ENCODE data around the gene ZYG11A. TPM values are rescaled to one million over a fixed set of nuclear protein-coding genes. Genes with fewer than 3 reads are reported as not detected.

The ZYG11A gene
- total and polyA plus RNA-seq, 2 of the 8 experiments (the other 6 are each of a cell fraction or from before 2014, with no cell fraction given) = 0.89 to 2.6 TPM

DNA sequence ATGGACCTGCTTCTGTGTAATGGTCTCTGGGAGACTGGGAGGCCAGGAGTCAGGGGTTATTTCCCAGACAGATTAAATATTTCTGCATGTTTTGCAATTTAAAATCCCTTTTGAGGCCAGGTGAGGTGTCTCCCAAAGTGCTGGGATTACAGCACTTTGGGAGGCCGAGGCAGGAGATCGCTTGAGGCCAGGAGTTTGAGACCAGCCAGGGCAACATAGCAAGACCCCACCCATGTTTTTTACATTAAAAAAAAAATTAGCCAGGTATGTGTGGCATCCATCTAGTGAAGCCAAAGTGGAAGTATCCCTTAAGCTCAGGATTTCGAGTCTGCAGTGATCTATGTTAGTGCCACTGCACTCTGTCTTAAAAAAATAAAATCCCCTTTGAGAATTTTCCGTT, 44.9 kb downstream of the ZYG11A start:
- H3K56ac ChIP-seq (replicated peaks; ENCODE audit: insufficient read length, low read depth, low read length) = no peak overlapping the region
- H3K27ac ChIP-seq (ENCODE audit: low read depth, low read length) = no peak overlapping the region
- DNase-seq (ENCODE audit: low read depth in 1 of 2, low spot score in 2 of 2) (no peak), FAIRE-seq (no peak)
- no peak overlapping the region for H2BK15ac ChIP-seq (ENCODE audit: low read length)
- H3K4me3 ChIP-seq (ENCODE audit: extremely low read depth in 1 of 4, insufficient read depth in 2 of 4, low read depth in 3 of 4, low read length in 4 of 4) = no peak overlapping the region
- no peak overlapping the region for H4K5ac ChIP-seq (ENCODE audit: insufficient read length, low read depth, low read length)
- no peak overlapping the region for H3K23ac ChIP-seq (ENCODE audit: insufficient read length)
- H2BK5ac ChIP-seq (ENCODE audit: low read depth, low read length) = no peak overlapping the region
- no peak overlapping the region for H3K4ac ChIP-seq (replicated peaks; ENCODE audit: insufficient read length, low read depth, low read length)
- peaks cover 0 to 5% (median 0%) of the 10 kb centered on the region in 4 experiments; a peak in 1 of 8 replicates for H3K36me3 ChIP-seq (ENCODE audit: control insufficient read depth in 2 of 4, insufficient read depth in 4 of 4, low read length in 3 of 4)
- H3K27me3 ChIP-seq (replicated peaks in 1 of 4; ENCODE audit: control insufficient read depth in 3 of 4, extremely low read depth in 1 of 4, insufficient read depth in 3 of 4, low read length in 3 of 4) = no peaks in the 10 kb centered on the region
- no peak for TF ChIP-seq RNF2 (IDR thresholded peaks at IDR 0.05; ENCODE audit: borderline replicate concordance, low read depth, low read length, missing control alignments, poor library complexity, severe bottlenecking)
- no peak overlapping the region for H2BK12ac ChIP-seq (ENCODE audit: low read depth, low read length)
- no peaks in the 10 kb centered on the region for H3K79me2 ChIP-seq (ENCODE audit: control insufficient read depth in 1 of 2, insufficient read depth in 2 of 2, low read length in 2 of 2)
- H3K9ac ChIP-seq (replicated peaks in 1 of 4; ENCODE audit: extremely low read depth in 1 of 4, low read depth in 3 of 4, low read length in 3 of 4) = no peak overlapping the region
- no peaks in the 10 kb centered on the region for H3K9me3 ChIP-seq (ENCODE audit: insufficient read depth in 2 of 2, low read depth in 1 of 2, low read length in 1 of 2)
- CTCF ChIA-PET (ENCODE audit: partially characterized antibody) = interaction anchor here (0.6 to 1.7 kb wide), 4 partner anchors 14 to 272 kb away, joined by 3 to 5 read pairs (median 4); no protein-coding TSS in a partner anchor
- POLR2A ChIA-PET (ENCODE audit: partially characterized antibody) = no interaction called here
- H3K14ac ChIP-seq (ENCODE audit: insufficient read length) = no peak overlapping the region
- no peak overlapping the region for H3K4me2 ChIP-seq (ENCODE audit: insufficient read depth in 1 of 2, low read depth in 2 of 2, low read length in 2 of 2)
- no peaks in the 10 kb centered on the region for H3K23me2 ChIP-seq (ENCODE audit: low read depth, low read length)
- WGBS, 2 experiments (ENCODE audit: extremely low coverage in 1 of 2, insufficient coverage in 1 of 2, insufficient read length in 1 of 2, insufficient replicate concordance in 2 of 2, low coverage in 1 of 2, low lambda C conversion rate in 2 of 2, missing lambda C conversion rate in 1 of 2) = 96% methylated on average over 4 of the region's 4 CpGs; no CpG with 5 or more reads in 1 of the 2 experiments
- no peak overlapping the region for H2BK120ac ChIP-seq (replicated peaks; ENCODE audit: low read depth, low read length)
- H3K79me1 ChIP-seq (ENCODE audit: low read depth, low read length) = no peaks in the 10 kb centered on the region
- no peak overlapping the region for H2AK5ac ChIP-seq (ENCODE audit: low read depth, low read length)
- H4K20me1 ChIP-seq (replicated peaks in 1 of 2; ENCODE audit: control insufficient read depth in 1 of 2, insufficient read depth in 2 of 2, low read length in 2 of 2) = no peaks in the 10 kb centered on the region
- no peak overlapping the region for H2BK20ac ChIP-seq (ENCODE audit: low read length)
- H2AFZ ChIP-seq (ENCODE audit: low read length) = no peak overlapping the region
- H3K18ac ChIP-seq (ENCODE audit: extremely low read depth, low read length) = no peak overlapping the region
- no peaks in the 10 kb centered on the region for H3K4me1 ChIP-seq (replicated peaks in 1 of 4; ENCODE audit: control insufficient read depth in 3 of 4, insufficient read depth in 4 of 4, low read length in 3 of 4)
- no peak overlapping the region for H4K91ac ChIP-seq (replicated peaks; ENCODE audit: insufficient read length, low read length)
- no peak overlapping the region for H4K8ac ChIP-seq (ENCODE audit: extremely low read depth, insufficient read depth, low read length)
